Ascending aorta (tissue), 2 donors: Measurements from ENCODE around the gene SALL4. TPM values are rescaled to one million over a fixed set of nuclear protein-coding genes. Genes with fewer than 3 reads are reported as not detected.

ENCODE experiments used
- DNase-seq, 2 donors: peaks; one replicate each; pipeline ENCODE4 v3.0.0-alpha.2; 2019; ENCODE audit warnings: low spot score in 2 of 2
- H3K27ac ChIP-seq, 2 donors: fragments of 200-600 bp; sonication (generic); one replicate each; pipeline ENCODE4 v1.5.1; 2016 to 2017; ENCODE audit warnings: mild to moderate bottlenecking in 1 of 2
- H3K27me3 ChIP-seq: fragments of 200-600 bp; sonication (generic); one replicate; pipeline ENCODE4 v1.5.1; 2017
- H3K36me3 ChIP-seq, 2 donors: fragments of 200-600 bp; sonication (generic); one replicate each; pipeline ENCODE4 v1.5.1; 2016
- H3K4me1 ChIP-seq, 2 donors: fragments of 200-600 bp; sonication (generic); one replicate each; pipeline ENCODE4 v1.5.1; 2016 to 2017; ENCODE audit warnings: mild to moderate bottlenecking in 1 of 2
- H3K4me3 ChIP-seq, 2 donors: fragments of 200-600 bp; sonication (generic); one replicate each; pipeline ENCODE4 v1.5.1; 2016 to 2017; ENCODE audit warnings: mild to moderate bottlenecking in 1 of 2
- H3K9me3 ChIP-seq, 2 donors: fragments of 200-600 bp; sonication (generic); one replicate each; pipeline ENCODE4 v1.5.1; 2016
- intact Hi-C: fragments of 100-400 bp; cut with DNase I; formaldehyde crosslinking; loops from one replicate; pipeline ENCODE4 v1.15.1; 2023
- total RNA-seq: library from RNA; depleted of rRNA; stranded (reverse); fragments of >200 nt; gene quantifications from one replicate; pipeline ENCODE4 v1.1.0, GENCODE V29; 2016
- TF ChIP-seq, protein P1 (sequence below), 3 experiments: fragments of 200-600 bp in 2 of 3; fragments of 450-650 bp in 1 of 3; sonication (generic) in 2 of 3; IDR thresholded peaks; one replicate each; pipeline ENCODE4 v1.5.1; 2016 to 2019; ENCODE audit warnings: antibody characterized with exemption in 3 of 3, mild to moderate bottlenecking in 1 of 3, moderate library complexity in 1 of 3

Gene SALL4
- total RNA-seq, 1 donor from 2014 or later, result not detected

DNA sequence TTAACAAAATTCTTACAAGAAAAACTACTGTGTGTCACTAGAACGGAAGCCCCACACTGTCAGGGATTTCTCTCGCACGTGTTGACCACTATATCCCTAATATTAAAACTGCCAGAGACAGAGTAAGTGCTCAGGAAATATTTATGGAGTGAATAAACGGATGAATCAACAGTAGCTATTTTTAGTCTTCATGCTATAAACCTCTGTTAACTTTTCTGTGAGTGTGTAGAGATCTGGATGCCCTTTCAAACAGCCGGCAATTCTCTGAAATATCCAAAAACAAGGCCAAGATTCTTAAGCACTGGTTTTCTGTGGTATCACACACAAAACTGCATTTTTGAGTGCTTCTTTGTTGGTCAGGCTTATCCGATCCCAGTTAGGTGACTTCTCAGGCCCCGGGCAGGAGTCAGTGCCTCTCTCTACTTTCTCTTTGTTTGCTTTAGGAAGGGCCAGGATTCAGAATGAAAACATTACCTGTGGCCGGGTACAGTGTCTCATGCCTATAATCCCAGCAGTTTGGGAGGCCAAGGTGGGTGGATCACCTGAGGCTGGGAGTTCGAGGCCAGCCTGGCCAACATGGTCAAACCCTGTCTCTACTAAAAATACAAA lies 49.9 kb downstream of the SALL4 start:
- peak in 1 of 2 donors; percentile 68 for DNase-seq
- H3K9me3 ChIP-seq, result no peaks in the 10 kb centered on the region
- peak overlapping the region; percentile 7 to 36 for H3K4me3 ChIP-seq
- H3K27ac ChIP-seq, result peak overlapping the region; percentile 82 to 90
- peaks cover 4 to 32% of the 10 kb centered on the region in 2 donors for H3K4me1 ChIP-seq
- TF ChIP-seq, protein P1, sequence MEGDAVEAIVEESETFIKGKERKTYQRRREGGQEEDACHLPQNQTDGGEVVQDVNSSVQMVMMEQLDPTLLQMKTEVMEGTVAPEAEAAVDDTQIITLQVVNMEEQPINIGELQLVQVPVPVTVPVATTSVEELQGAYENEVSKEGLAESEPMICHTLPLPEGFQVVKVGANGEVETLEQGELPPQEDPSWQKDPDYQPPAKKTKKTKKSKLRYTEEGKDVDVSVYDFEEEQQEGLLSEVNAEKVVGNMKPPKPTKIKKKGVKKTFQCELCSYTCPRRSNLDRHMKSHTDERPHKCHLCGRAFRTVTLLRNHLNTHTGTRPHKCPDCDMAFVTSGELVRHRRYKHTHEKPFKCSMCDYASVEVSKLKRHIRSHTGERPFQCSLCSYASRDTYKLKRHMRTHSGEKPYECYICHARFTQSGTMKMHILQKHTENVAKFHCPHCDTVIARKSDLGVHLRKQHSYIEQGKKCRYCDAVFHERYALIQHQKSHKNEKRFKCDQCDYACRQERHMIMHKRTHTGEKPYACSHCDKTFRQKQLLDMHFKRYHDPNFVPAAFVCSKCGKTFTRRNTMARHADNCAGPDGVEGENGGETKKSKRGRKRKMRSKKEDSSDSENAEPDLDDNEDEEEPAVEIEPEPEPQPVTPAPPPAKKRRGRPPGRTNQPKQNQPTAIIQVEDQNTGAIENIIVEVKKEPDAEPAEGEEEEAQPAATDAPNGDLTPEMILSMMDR (IDR thresholded peaks at IDR 0.05), result no peak
- intact Hi-C loops, result loop anchor here (5.0 to 10.0 kb wide), 5 partner anchors 120 to 440 kb away; partner anchors contain the start of gene ZFP64
- H3K36me3 ChIP-seq, result no peaks in the 10 kb centered on the region
- no peaks in the 10 kb centered on the region for H3K27me3 ChIP-seq

DNA sequence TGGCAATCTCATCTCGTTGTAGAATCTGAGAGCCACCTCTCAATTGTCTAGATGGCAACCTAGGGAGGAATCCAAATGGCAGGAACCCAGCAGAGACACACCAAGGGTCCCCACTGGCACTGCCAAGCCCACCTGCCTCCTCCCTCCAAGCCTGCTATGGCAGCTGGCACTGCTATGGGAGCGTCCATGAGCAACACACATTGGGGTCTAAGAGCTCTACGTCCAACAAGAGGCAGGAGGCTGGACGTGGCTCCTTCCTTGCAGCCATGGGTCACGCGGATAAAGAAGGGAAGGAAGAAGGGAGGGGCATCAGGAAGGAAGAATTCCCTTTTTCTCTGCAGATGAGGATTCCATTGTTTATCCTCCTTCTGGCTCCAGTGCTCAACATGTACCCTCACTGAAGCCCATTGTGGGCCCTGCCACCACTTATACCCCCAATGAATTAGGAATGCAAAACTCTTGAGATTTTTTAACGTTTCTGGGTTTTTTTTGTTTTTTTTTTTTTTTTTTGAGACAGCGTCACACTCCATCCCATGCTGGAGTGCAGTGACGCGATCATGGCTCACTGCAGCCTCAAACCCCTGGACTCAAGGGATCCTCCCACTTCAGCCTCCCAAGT lies 51.4 kb downstream of the SALL4 start:
- Histone ChIP-seq H3K4me1 (peaks cover 4 to 32% of the 10 kb centered on the region in 2 donors), H3K36me3 (no peaks in the 10 kb centered on the region), H3K4me3 (no peak overlapping the region), H3K27ac (peak overlapping the region; percentile 82 to 90), H3K9me3 (no peaks in the 10 kb centered on the region), H3K27me3 (no peaks in the 10 kb centered on the region)
- DNase-seq, result no peak
- TF ChIP-seq, protein P1 (IDR thresholded peaks at IDR 0.05), result no peak
- intact Hi-C loops, result loop anchor here (2.0 to 10.0 kb wide), 6 partner anchors 16 to 441 kb away; partner anchors contain the start of gene ZFP64

DNA sequence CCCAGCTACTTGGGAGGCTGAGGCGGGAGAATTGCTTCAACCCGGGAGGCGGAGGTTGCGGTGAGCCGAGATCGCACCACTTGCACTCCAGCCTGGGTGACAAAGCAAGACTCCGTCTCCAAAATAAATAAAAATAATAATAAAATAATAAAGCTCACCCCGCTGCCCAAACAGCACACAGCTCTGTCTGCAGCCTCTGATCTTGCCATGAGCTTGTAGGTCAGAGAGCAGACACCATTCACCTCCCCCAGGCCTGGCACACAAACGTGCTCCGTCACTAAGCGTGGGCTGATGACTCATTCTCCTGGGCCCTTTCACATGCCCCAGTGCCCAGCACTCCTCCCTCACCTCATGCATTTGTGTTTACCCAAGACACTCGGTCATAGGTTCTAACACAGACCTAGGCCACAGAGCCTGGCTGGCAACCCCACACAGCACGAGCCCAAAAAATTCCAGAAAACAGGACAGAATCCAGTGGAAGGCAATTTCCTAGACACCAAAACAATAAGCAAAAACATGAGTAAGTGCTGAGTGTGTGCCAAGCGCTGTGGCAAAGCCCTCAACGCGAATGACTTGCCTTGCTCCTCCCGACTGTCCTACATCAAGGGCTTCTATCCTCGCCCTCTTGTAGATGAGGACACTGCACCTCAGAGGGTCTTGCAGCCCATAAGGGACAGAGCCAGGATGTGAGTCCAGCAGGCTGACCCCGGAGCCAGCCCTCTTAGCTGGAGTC lies 52.1 kb downstream of the SALL4 start:
- peak overlapping the region in 1 of 2 donors; percentile 14 for H3K4me3 ChIP-seq
- H3K36me3 ChIP-seq, result no peaks in the 10 kb centered on the region
- H3K9me3 ChIP-seq, result no peaks in the 10 kb centered on the region
- peak; percentile 74 to 94 for DNase-seq
- intact Hi-C loops, result loop anchor here (2.0 to 10.0 kb wide), 6 partner anchors 17 to 442 kb away; partner anchors contain the start of gene ZFP64
- H3K27ac ChIP-seq, result peak overlapping the region; percentile 82 to 90
- H3K27me3 ChIP-seq, result no peaks in the 10 kb centered on the region
- TF ChIP-seq, protein P1 (IDR thresholded peaks at IDR 0.05), result no peak
- H3K4me1 ChIP-seq, result peaks cover 4 to 32% of the 10 kb centered on the region in 2 donors

DNA sequence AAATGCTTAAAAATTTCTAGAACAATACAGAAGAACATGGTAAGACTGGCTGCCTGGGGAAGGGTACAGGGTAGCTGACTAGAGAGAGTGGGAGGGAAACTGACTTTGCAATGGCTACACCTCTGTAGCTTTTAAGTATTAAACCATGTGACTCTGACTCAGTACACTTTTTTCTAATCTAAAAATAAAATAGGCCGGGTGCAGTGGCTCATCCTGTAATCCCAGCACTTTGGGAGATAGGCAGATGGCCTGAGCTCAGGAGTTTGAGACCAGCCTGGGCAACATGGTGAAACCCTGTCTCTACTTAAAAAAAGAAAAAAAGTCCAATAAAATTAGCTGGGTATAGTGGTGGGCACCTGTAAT lies 52.7 kb downstream of the SALL4 start:
- intact Hi-C loops, result loop anchor here (2.0 to 10.0 kb wide), 6 partner anchors 17 to 443 kb away; partner anchors contain the start of gene ZFP64
- no peaks in the 10 kb centered on the region for H3K9me3 ChIP-seq
- DNase-seq, result no peak

More for the DNA sequence above, 52.7 kb downstream of the SALL4 start:
- Histone ChIP-seq H3K27me3 (no peaks in the 10 kb centered on the region), H3K36me3 (no peaks in the 10 kb centered on the region), H3K27ac (peak overlapping the region; percentile 82 to 90), H3K4me1 (peaks cover 4 to 32% of the 10 kb centered on the region in 2 donors), H3K4me3 (peak overlapping the region in 1 of 2 donors; percentile 14)
- TF ChIP-seq, protein P1 (IDR thresholded peaks at IDR 0.05), result no peak
